WERI-Rb-1 (cell line): ENCODE results near the gene GNAI2.
"Not testable (repeated sequence)": the region's sequence is repeated elsewhere in the genome, so short reads cannot be mapped to it uniquely, and the experiment has no call there.

Experiments used
- DNase-seq: peaks from one replicate; pipeline ENCODE4 v3.0.0-alpha.2; 2020
- H3K27ac ChIP-seq: fragments of 250-450 bp; sonication (Bioruptor Pico); 2 replicates; pipeline ENCODE4 v1.5.1; 2020; ENCODE audit warnings: mild to moderate bottlenecking, moderate library complexity
- H3K27me3 ChIP-seq: fragments of 250-450 bp; sonication (Bioruptor Pico); 2 replicates; pipeline ENCODE4 v1.5.1; 2021; ENCODE audit warnings: mild to moderate bottlenecking, low read depth, moderate library complexity; ENCODE audit not compliant: insufficient read depth, severe bottlenecking
- H3K36me3 ChIP-seq: fragments of 250-450 bp; sonication (Bioruptor Pico); 2 replicates; pipeline ENCODE4 v1.5.1; 2020; ENCODE audit warnings: mild to moderate bottlenecking, moderate library complexity
- H3K4me3 ChIP-seq: 2 replicates; pipeline ENCODE4 v1.5.1; 2011; ENCODE audit warnings: low read depth, mild to moderate bottlenecking, control low read depth, low read length
- H3K9me3 ChIP-seq: fragments of 250-450 bp; sonication (Bioruptor Pico); 2 replicates; pipeline ENCODE4 v1.5.1; 2021; ENCODE audit warnings: mild to moderate bottlenecking, moderate library complexity; ENCODE audit not compliant: severe bottlenecking
- CTCF ChIP-seq: IDR thresholded peaks from 2 replicates; pipeline ENCODE4 v1.5.1; 2011; ENCODE audit warnings: low read depth, mild to moderate bottlenecking, control low read depth, inconsistent platforms, low read length

The GNAI2 gene

GRCh38 chr3:50242381-50242770 lies 6.4 kb downstream of the GNAI2 start:
- peaks cover 10% of the 10 kb centered on the region for H3K36me3 ChIP-seq
- H3K27me3 ChIP-seq = no peaks in the 10 kb centered on the region
- no peak for TF ChIP-seq CTCF
- no peaks in the 10 kb centered on the region for H3K9me3 ChIP-seq
- no peak for DNase-seq
- no peak overlapping the region for H3K4me3 ChIP-seq
- no peak overlapping the region for H3K27ac ChIP-seq

- H3K36me3 ChIP-seq = peaks cover 16% of the 10 kb centered on the region
- no peak for DNase-seq
- H3K4me3 ChIP-seq = no peak overlapping the region
- peak overlapping the region; percentile 36; the same call in 1 of the 2 replicates for H3K27ac ChIP-seq
- TF ChIP-seq CTCF = no peak
- H3K27me3 ChIP-seq = no peaks in the 10 kb centered on the region
- H3K9me3 ChIP-seq = no peaks in the 10 kb centered on the region
Observed at GRCh38 chr3:50242851-50243542, 7.0 kb downstream of the GNAI2 start.

GRCh38 chr3:50243543-50243895 lies 7.5 kb downstream of the GNAI2 start:
- no peak for DNase-seq
- peaks cover 16% of the 10 kb centered on the region for H3K36me3 ChIP-seq
- no peak for TF ChIP-seq CTCF
- no peak overlapping the region for H3K27ac ChIP-seq
- H3K27me3 ChIP-seq = no peaks in the 10 kb centered on the region
- H3K4me3 ChIP-seq = no peak overlapping the region
- no peaks in the 10 kb centered on the region for H3K9me3 ChIP-seq

GRCh38 chr3:50244813-50245212 lies 8.8 kb downstream of the GNAI2 start:
- not testable (repeated sequence) for H3K27me3 ChIP-seq, H3K9me3 ChIP-seq, H3K4me3 ChIP-seq, DNase-seq
- Histone ChIP-seq H3K36me3 (peaks cover 12% of the 10 kb centered on the region), H3K27ac (peak overlapping the region; percentile 85; the same call in 1 of the 2 replicates)

GRCh38 chr3:50245251-50245745 lies 9.3 kb downstream of the GNAI2 start:
- DNase-seq = no peak

More at GRCh38 chr3:50245251-50245745, 9.3 kb downstream of the GNAI2 start:
- no peaks in the 10 kb centered on the region for H3K27me3 ChIP-seq
- TF ChIP-seq CTCF = no peak
- peak overlapping the region; percentile 85 for H3K27ac ChIP-seq
- H3K9me3 ChIP-seq = no peaks in the 10 kb centered on the region
- no peak overlapping the region for H3K4me3 ChIP-seq
- peaks cover 12% of the 10 kb centered on the region for H3K36me3 ChIP-seq
